Glutamatergic neuron (in vitro differentiated cells): ENCODE results near the gene GSTO2. TPM values are rescaled to one million over a fixed set of nuclear protein-coding genes. Genes with fewer than 3 reads are reported as not detected.
A peak's percentile ranks its signal among the peaks of the same experiment; 100 is the strongest.

Source experiments
- DNase-seq: peaks from one replicate; pipeline ENCODE4 v3.0.0; 2022
- H3K27ac Mint-ChIP-seq: one replicate; pipeline ENCODE4 v1.8.0; 2020; ENCODE audit warnings: mild to moderate bottlenecking, mixed read lengths, inconsistent platforms; ENCODE audit not compliant: unreplicated experiment
- H3K27me3 Mint-ChIP-seq: one replicate; pipeline ENCODE4 v1.8.0; 2020; ENCODE audit warnings: mild to moderate bottlenecking, moderate library complexity, mixed read lengths, inconsistent platforms; ENCODE audit not compliant: unreplicated experiment
- H3K36me3 Mint-ChIP-seq: one replicate; pipeline ENCODE4 v1.8.0; 2020; ENCODE audit warnings: mild to moderate bottlenecking, mixed read lengths, inconsistent platforms; ENCODE audit not compliant: unreplicated experiment
- H3K4me1 Mint-ChIP-seq: one replicate; pipeline ENCODE4 v1.8.0; 2020; ENCODE audit warnings: mild to moderate bottlenecking, low read depth, mixed read lengths, inconsistent platforms; ENCODE audit not compliant: unreplicated experiment
- H3K4me3 Mint-ChIP-seq: one replicate; pipeline ENCODE4 v1.8.0; 2020; ENCODE audit warnings: mild to moderate bottlenecking, mixed read lengths, inconsistent platforms; ENCODE audit not compliant: unreplicated experiment
- H3K9me3 Mint-ChIP-seq: one replicate; pipeline ENCODE4 v1.8.0; 2020; ENCODE audit warnings: mild to moderate bottlenecking, moderate library complexity, mixed read lengths, inconsistent platforms; ENCODE audit not compliant: unreplicated experiment
- CTCF ChIP-seq: fragments of 200-600 bp; sonication (generic); IDR thresholded peaks from one replicate; pipeline ENCODE4 v1.5.0; 2021; ENCODE audit not compliant: partially characterized antibody, unreplicated experiment
- total RNA-seq: library from RNA; stranded (reverse); fragmentation: NEBNext Ultra II Directional; extraction: Animal tissue kit (Norgen Biotek cat#: 25700); gene quantifications from one replicate; pipeline ENCODE4 v1.2.1, GENCODE V29; 2021; ENCODE audit not compliant: unreplicated experiment

GSTO2 gene
- total RNA-seq, 1 donor from 2014 or later: 2.0 TPM

GRCh38 chr10:104349623-104350126 is 80.7 kb downstream of the GSTO2 start:
- Mint-ChIP-seq H3K9me3 (no peaks in the 10 kb centered on the region), H3K36me3 (no peaks in the 10 kb centered on the region), H3K27ac (no peak overlapping the region), H3K27me3 (no peaks in the 10 kb centered on the region), H3K4me1 (peaks cover 13% of the 10 kb centered on the region), H3K4me3 (no peak overlapping the region)
- TF ChIP-seq CTCF: no peak
- no peak for DNase-seq

GRCh38 chr10:104350127-104350635 is 81.2 kb downstream of the GSTO2 start:
- H3K36me3 Mint-ChIP-seq: no peaks in the 10 kb centered on the region
- no peak overlapping the region for H3K27ac Mint-ChIP-seq
- no peak for DNase-seq
- H3K4me3 Mint-ChIP-seq: no peak overlapping the region
- H3K27me3 Mint-ChIP-seq: no peaks in the 10 kb centered on the region
- TF ChIP-seq CTCF: peak; percentile 34
- H3K9me3 Mint-ChIP-seq: no peaks in the 10 kb centered on the region
- peaks cover 13% of the 10 kb centered on the region for H3K4me1 Mint-ChIP-seq

- Mint-ChIP-seq H3K4me1 (peaks cover 13% of the 10 kb centered on the region), H3K36me3 (no peaks in the 10 kb centered on the region), H3K27ac (no peak overlapping the region), H3K4me3 (peak overlapping the region; percentile 4), H3K27me3 (no peaks in the 10 kb centered on the region), H3K9me3 (no peaks in the 10 kb centered on the region)
- no peak for TF ChIP-seq CTCF
- no peak for DNase-seq
Measured at GRCh38 chr10:104351061-104351702, 82.2 kb downstream of the GSTO2 start.

- DNase-seq: no peak
- H3K4me3 Mint-ChIP-seq: no peak overlapping the region
- H3K27me3 Mint-ChIP-seq: no peaks in the 10 kb centered on the region
- TF ChIP-seq CTCF: no peak
- peaks cover 13% of the 10 kb centered on the region for H3K4me1 Mint-ChIP-seq
- H3K36me3 Mint-ChIP-seq: no peaks in the 10 kb centered on the region
- no peaks in the 10 kb centered on the region for H3K9me3 Mint-ChIP-seq
- no peak overlapping the region for H3K27ac Mint-ChIP-seq
Measured at GRCh38 chr10:104351919-104352318, 82.9 kb downstream of the GSTO2 start.

GRCh38 chr10:104353325-104354048 is 84.5 kb downstream of the GSTO2 start, which contains the start of gene CFAP58:
Gene CFAP58, plus strand, starts transcription at chr10:104353833. Its CDS starts 65 bp downstream, at chr10:104353898.
- no peaks in the 10 kb centered on the region for H3K27me3 Mint-ChIP-seq

More at GRCh38 chr10:104353325-104354048, 84.5 kb downstream of the GSTO2 start, which contains the start of gene CFAP58:
- Mint-ChIP-seq H3K9me3 (no peaks in the 10 kb centered on the region), H3K4me3 (no peak within 1 kb of the TSS), H3K36me3 (no peaks in the 10 kb centered on the region), H3K27ac (peak within 1 kb of the TSS; percentile 85), H3K4me1 (peaks cover 4% of the 10 kb centered on the region)
- TF ChIP-seq CTCF: peak; percentile 86
- peak; percentile 95 for DNase-seq
